CD14-positive monocyte (primary cell): ENCODE measurements around the gene RPS2. TPM values are rescaled to one million over a fixed set of nuclear protein-coding genes. Genes with fewer than 3 reads are reported as not detected.

ENCODE experiments used
- DNase-seq, 3 donors: peaks; one replicate each; pipeline ENCODE4 v3.0.0-alpha.2; 2011 to 2022
- H2AFZ ChIP-seq: 2 replicates; pipeline ENCODE4 v1.6.0; 2012; ENCODE audit warnings: mild to moderate bottlenecking, low read depth, low read length, inconsistent platforms; ENCODE audit not compliant: insufficient read depth, poor library complexity, severe bottlenecking
- H3K27ac ChIP-seq, 2 donors: 1 replicate in 1 of 2; 2 replicates in 1 of 2; pipeline ENCODE4 v1.5.1; 2012 to 2013; ENCODE audit warnings: low read length in 2 of 2, control low read depth in 1 of 2, inconsistent platforms in 1 of 2, low read depth in 1 of 2, mild to moderate bottlenecking in 1 of 2
- H3K27me3 ChIP-seq, 2 donors: one replicate each; pipeline versions ENCODE4 v1.6.0 to v1.6.1; 2011 to 2013; ENCODE audit warnings: low read length in 2 of 2; ENCODE audit not compliant: control insufficient read depth in 2 of 2, insufficient read depth in 2 of 2
- H3K36me3 ChIP-seq, 2 donors: replicated peaks in 1 of 2; 1 replicate in 1 of 2; 2 replicates in 1 of 2; pipeline versions ENCODE4 v1.5.1 to v1.6.1; 2012 to 2013; ENCODE audit warnings: low read length in 2 of 2, control low read depth in 1 of 2, inconsistent platforms in 1 of 2, mild to moderate bottlenecking in 1 of 2; ENCODE audit not compliant: insufficient read depth in 2 of 2, control insufficient read depth in 1 of 2
- H3K4me1 ChIP-seq, 2 donors: 1 replicate in 1 of 2; 2 replicates in 1 of 2; pipeline versions ENCODE4 v1.5.1 to v1.6.1; 2012 to 2013; ENCODE audit warnings: low read length in 2 of 2, control low read depth in 1 of 2, inconsistent platforms in 1 of 2, mild to moderate bottlenecking in 1 of 2, moderate library complexity in 1 of 2; ENCODE audit not compliant: insufficient read depth in 2 of 2, control insufficient read depth in 1 of 2
- H3K4me2 ChIP-seq: replicated peaks from 2 replicates; pipeline ENCODE3; 2012; ENCODE audit warnings: low read length, moderate library complexity, mild to moderate bottlenecking; ENCODE audit not compliant: poor library complexity, severe bottlenecking; ENCODE audit errors: extremely low read depth
- H3K4me3 ChIP-seq, 3 experiments: fragments of 200-600 bp in 1 of 3; sonication (generic) in 1 of 3; replicated peaks in 1 of 3; 1 replicate in 2 of 3; 2 replicates in 1 of 3; pipeline ENCODE4 v1.5.1; 2011 to 2013; ENCODE audit warnings: low read length in 3 of 3, mild to moderate bottlenecking in 3 of 3, control low read depth in 2 of 3, low read depth in 2 of 3, inconsistent platforms in 1 of 3, moderate library complexity in 1 of 3
- H3K79me2 ChIP-seq: 2 replicates; pipeline ENCODE4 v1.6.0; 2012; ENCODE audit warnings: mild to moderate bottlenecking, control low read depth, inconsistent platforms, low read length, moderate library complexity; ENCODE audit not compliant: insufficient read depth
- H3K9ac ChIP-seq: 2 replicates; pipeline ENCODE4 v1.6.0; 2017; ENCODE audit warnings: low read length, mild to moderate bottlenecking; ENCODE audit not compliant: insufficient read depth, poor library complexity, severe bottlenecking
- H3K9me3 ChIP-seq, 2 donors: replicated peaks in 1 of 2; 1 replicate in 1 of 2; 2 replicates in 1 of 2; pipeline versions ENCODE4 v1.5.1 to v1.6.1; 2012 to 2013; ENCODE audit warnings: low read length in 2 of 2, control low read depth in 1 of 2; ENCODE audit not compliant: control insufficient read depth in 1 of 2, insufficient read depth in 1 of 2
- H4K20me1 ChIP-seq: 2 replicates; pipeline ENCODE4 v1.6.0; 2012; ENCODE audit warnings: mild to moderate bottlenecking, low read length, control low read depth, moderate library complexity; ENCODE audit not compliant: insufficient read depth
- H3K27ac Mint-ChIP-seq, 7 donors: one replicate each; pipeline ENCODE4 v1.8.0; 2020; ENCODE audit warnings: mild to moderate bottlenecking in 7 of 7, mixed read lengths in 7 of 7, moderate library complexity in 6 of 7, inconsistent platforms in 2 of 7
- H3K27me3 Mint-ChIP-seq, 3 donors: one replicate each; pipeline ENCODE4 v1.8.0; 2021 to 2022; ENCODE audit warnings: low read depth in 3 of 3, mild to moderate bottlenecking in 3 of 3, mixed read lengths in 3 of 3, moderate library complexity in 3 of 3, inconsistent platforms in 1 of 3
- H3K36me3 Mint-ChIP-seq, 2 donors: one replicate each; pipeline ENCODE4 v1.8.0; 2020; ENCODE audit warnings: mixed read lengths in 2 of 2, inconsistent platforms in 1 of 2, mild to moderate bottlenecking in 1 of 2
- H3K4me1 Mint-ChIP-seq: one replicate; pipeline ENCODE4 v1.8.0; 2020; ENCODE audit warnings: mild to moderate bottlenecking, mixed read lengths
- H3K4me3 Mint-ChIP-seq, 2 donors: one replicate each; pipeline ENCODE4 v1.8.0; 2020; ENCODE audit warnings: mild to moderate bottlenecking in 2 of 2, mixed read lengths in 2 of 2, moderate library complexity in 1 of 2
- H3K9me3 Mint-ChIP-seq, 7 donors: one replicate each; pipeline ENCODE4 v1.8.0; 2020 to 2022; ENCODE audit warnings: mixed read lengths in 7 of 7, mild to moderate bottlenecking in 6 of 7, moderate library complexity in 6 of 7, inconsistent platforms in 2 of 7
- WGBS: methylation state at CpG from one replicate; pipeline ENCODE4 v1.1.5; 2013; ENCODE audit warnings: missing lambda C conversion rate; ENCODE audit not compliant: insufficient coverage; 5-methylcytosine and 5-hydroxymethylcytosine counted together
- intact Hi-C, 2 donors: fragments of 100-400 bp; cut with micrococcal nuclease; formaldehyde crosslinking; loops; one replicate each; pipeline versions ENCODE4 v1.15.0 to v1.15.1; 2023
- polyA plus RNA-seq, 3 donors: library from polyadenylated mRNA; depleted of rRNA in 1 of 3; unstranded in 2 of 3; stranded (reverse) in 1 of 3; fragments of 300-500 nt in 2 of 3; fragments of >200 nt in 1 of 3; fragmentation: Illumina TruSeq in 2 of 3; gene quantifications; 1 replicate in 2 of 3; 2 replicates in 1 of 3; pipeline ENCODE4 v1.2.3, GENCODE V29; 2012 to 2021
- TF ChIP-seq, protein P1 (sequence below): fragments of 200-600 bp; IDR thresholded peaks from one replicate; pipeline ENCODE4 v1.8.0; 2022; ENCODE audit warnings: antibody characterized with exemption, mild to moderate bottlenecking

The RPS2 gene
- polyA plus RNA-seq, 3 donors = 1,849 to 2,136 (median 1,893) TPM

- Histone ChIP-seq H4K20me1 (peaks cover 10% of the 10 kb centered on the region), H3K79me2 (peaks cover 14% of the 10 kb centered on the region), H2AFZ (no peak overlapping the region), H3K9me3 (no peaks in the 10 kb centered on the region), H3K27me3 (no peaks in the 10 kb centered on the region), H3K9ac (no peak overlapping the region), H3K4me1 (peaks cover 16 to 24% of the 10 kb centered on the region in 2 donors), H3K4me2 (no peak overlapping the region), H3K36me3 (no peaks in the 10 kb centered on the region), H3K27ac (no peak overlapping the region), H3K4me3 (no peak overlapping the region)
- Mint-ChIP-seq H3K4me3 (no peak overlapping the region), H3K27ac (no peak overlapping the region), H3K27me3 (peaks cover 2 to 4% (median 2%) of the 10 kb centered on the region in 3 donors), H3K36me3 (no peaks in the 10 kb centered on the region), H3K9me3 (no peaks in the 10 kb centered on the region), H3K4me1 (peaks cover 16% of the 10 kb centered on the region)
- TF ChIP-seq, protein P1, sequence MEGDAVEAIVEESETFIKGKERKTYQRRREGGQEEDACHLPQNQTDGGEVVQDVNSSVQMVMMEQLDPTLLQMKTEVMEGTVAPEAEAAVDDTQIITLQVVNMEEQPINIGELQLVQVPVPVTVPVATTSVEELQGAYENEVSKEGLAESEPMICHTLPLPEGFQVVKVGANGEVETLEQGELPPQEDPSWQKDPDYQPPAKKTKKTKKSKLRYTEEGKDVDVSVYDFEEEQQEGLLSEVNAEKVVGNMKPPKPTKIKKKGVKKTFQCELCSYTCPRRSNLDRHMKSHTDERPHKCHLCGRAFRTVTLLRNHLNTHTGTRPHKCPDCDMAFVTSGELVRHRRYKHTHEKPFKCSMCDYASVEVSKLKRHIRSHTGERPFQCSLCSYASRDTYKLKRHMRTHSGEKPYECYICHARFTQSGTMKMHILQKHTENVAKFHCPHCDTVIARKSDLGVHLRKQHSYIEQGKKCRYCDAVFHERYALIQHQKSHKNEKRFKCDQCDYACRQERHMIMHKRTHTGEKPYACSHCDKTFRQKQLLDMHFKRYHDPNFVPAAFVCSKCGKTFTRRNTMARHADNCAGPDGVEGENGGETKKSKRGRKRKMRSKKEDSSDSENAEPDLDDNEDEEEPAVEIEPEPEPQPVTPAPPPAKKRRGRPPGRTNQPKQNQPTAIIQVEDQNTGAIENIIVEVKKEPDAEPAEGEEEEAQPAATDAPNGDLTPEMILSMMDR = no peak
- no peak for DNase-seq
- intact Hi-C loops = loop anchor here in 1 of 2 donors (10.0 kb wide), 1 partner anchor 208 kb away; the partner anchor contains the start of gene TRAF7
- WGBS = 90% methylated on average over 37 of the region's 38 CpGs
These were observed 17.9 kb downstream of the RPS2 start for GRCh38 chr16:1946495-1947368.

DNA sequence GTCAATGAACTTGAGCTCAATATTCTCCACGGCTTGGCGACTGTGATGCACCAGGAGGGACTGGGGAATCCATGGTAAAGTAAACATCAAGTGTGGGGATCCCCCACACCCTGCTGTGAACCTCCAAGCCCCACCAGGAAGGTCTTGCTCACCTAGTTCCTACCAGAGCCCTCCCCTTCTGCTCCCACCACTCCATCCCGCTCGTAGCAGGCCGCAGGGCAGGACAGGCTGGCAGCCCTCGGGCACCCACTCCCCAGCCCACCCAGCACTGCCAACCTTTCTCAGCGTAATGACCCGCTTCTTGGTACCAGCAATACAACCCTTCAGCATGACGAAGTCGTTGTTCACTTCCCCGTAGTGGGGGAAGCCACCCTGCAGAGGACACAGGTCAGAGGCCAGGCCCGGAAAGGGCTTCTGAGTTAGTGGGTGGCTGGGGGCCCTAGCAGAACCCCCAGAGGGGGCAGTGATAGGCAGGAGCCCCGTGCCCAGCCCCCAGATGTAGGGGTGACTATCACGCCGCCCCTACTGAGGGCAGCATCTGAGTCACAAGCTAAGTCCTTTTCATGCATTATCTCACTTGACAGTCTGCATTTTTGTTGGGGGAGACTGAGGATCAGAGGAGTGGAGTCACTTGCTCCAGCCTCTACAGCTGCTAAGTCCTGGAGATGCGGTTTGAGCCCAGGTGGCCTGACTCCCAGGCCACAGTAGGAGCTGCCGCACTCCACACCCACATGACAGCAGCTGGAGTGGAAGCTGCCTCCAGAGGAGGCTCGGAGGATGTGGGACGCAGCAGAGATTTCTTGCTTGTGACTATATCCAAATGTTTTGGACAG lies 18.9 kb downstream of the RPS2 start:
- no peak overlapping the region for H3K27ac Mint-ChIP-seq
- no peak overlapping the region for H3K9ac ChIP-seq
- 82% methylated on average over 9 of the region's 19 CpGs for WGBS

More for the DNA sequence above, 18.9 kb downstream of the RPS2 start:
- peaks cover 20% of the 10 kb centered on the region for H4K20me1 ChIP-seq
- intact Hi-C loops = loop anchor here in 1 of 2 donors (10.0 kb wide), 1 partner anchor 209 kb away; the partner anchor contains the start of gene TRAF7
- H2AFZ ChIP-seq = no peak overlapping the region
- Mint-ChIP-seq H3K9me3 (no peaks in the 10 kb centered on the region), H3K36me3 (peaks cover 6 to 9% of the 10 kb centered on the region in 2 donors), H3K27me3 (peaks cover 1 to 2% (median 2%) of the 10 kb centered on the region in 3 donors), H3K4me3 (no peak overlapping the region), H3K4me1 (peaks cover 26% of the 10 kb centered on the region)
- TF ChIP-seq, protein P1 = no peak
- no peak overlapping the region for H3K27ac ChIP-seq
- H3K27me3 ChIP-seq = no peaks in the 10 kb centered on the region
- H3K79me2 ChIP-seq = peaks cover 23% of the 10 kb centered on the region
- no peak overlapping the region for H3K4me2 ChIP-seq
- H3K4me1 ChIP-seq = peaks cover 26 to 33% of the 10 kb centered on the region in 2 donors
- H3K4me3 ChIP-seq = no peak overlapping the region
- DNase-seq = no peak
- H3K36me3 ChIP-seq = peaks cover 5 to 7% of the 10 kb centered on the region in 2 donors
- no peaks in the 10 kb centered on the region for H3K9me3 ChIP-seq
